Measurements from ENCODE around the gene RTL1.

DNA sequence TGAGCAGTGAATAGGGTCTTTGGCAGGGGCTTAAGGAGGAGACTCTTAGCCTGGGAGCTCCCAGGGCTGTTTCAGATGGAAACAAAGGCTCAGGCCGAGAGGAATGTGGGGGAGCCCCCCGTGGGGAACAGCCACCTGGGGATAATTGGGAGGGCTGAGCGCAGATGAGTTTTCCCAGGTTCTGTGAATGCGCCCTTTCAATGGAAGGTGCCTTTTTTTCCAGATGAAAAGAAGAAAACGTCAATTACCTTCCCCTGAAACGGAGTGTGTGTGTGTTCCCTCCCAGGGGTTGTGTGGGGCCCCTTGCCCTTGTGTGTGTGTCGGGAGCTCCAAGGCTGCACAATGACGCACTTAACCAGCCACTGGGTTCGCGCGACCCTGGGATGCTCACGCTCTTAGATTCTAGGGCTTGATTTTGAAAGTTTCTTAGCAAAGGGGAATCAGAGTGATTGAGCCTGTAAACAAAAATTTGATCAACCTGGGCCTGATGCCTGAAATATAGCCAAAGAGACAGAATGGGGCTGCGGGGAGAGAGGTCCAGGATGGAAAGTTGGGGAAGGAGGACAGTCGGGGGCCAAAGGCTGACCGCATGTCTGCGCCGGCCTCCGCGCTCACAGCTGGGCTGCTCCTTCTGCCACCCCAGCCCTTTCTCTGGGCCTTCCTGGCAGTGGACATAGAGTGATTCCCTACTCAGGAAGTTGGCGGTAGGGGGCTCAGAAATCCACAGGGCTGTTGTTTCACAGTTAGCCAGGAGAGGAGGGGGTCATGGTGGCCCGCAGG is 63.0 kb downstream of the RTL1 start:
- TF ChIP-seq CTCF (IDR thresholded peaks at IDR 0.05), result no peak
- TF ChIP-seq POLR2A (IDR thresholded peaks at IDR 0.05), result no peak

Data from Peyer's patch (tissue), 4 donors.